Measurements from ENCODE around the gene DCBLD2. TPM values are rescaled to one million over a fixed set of nuclear protein-coding genes. Genes with fewer than 3 reads are reported as not detected.

DCBLD2 gene
- total RNA-seq, 2 donors from 2014 or later: 26.4 to 151 TPM

DNA sequence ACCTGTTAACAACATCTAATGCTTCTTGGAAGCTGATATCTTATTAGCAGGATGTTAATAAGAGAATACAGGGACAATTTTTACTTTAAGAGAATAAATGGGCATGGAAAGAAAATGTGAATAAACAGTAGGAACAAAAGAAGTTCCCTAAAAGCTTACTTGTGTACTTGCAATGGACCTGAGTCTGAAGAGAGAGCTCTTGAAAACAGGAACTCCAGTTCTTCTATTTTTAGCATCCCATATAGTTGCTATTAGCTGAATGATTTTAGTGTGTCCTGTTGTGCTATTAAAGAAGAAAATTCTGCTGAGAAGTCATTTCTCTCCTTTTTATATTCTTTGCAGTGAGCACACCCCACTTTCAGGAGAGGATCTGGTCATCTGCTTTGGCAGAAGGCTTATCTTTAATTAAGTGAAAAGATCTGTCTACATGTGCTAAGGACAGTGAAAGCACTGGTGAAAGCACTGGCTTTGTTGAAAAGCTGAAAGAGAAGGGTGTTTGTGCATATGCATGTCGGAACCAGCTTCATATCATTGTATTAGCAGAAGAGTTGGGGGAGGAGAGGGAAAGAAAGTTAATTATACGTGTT is 139.8 kb downstream of the DCBLD2 start:
- intact Hi-C loops (cut with DNase I): no loop called here
- H3K36me3 ChIP-seq: no peaks in the 10 kb centered on the region
- no peak overlapping the region for H3K27ac ChIP-seq
- no peak for DNase-seq (ENCODE audit: low spot score)
- 66% methylated on average over 2 of the region's 2 CpGs for WGBS
- no peak for TF ChIP-seq POLR2A (IDR thresholded peaks at IDR 0.05)
- TF ChIP-seq POLR2AphosphoS5 (IDR thresholded peaks at IDR 0.05): no peak
- TF ChIP-seq, protein P1, sequence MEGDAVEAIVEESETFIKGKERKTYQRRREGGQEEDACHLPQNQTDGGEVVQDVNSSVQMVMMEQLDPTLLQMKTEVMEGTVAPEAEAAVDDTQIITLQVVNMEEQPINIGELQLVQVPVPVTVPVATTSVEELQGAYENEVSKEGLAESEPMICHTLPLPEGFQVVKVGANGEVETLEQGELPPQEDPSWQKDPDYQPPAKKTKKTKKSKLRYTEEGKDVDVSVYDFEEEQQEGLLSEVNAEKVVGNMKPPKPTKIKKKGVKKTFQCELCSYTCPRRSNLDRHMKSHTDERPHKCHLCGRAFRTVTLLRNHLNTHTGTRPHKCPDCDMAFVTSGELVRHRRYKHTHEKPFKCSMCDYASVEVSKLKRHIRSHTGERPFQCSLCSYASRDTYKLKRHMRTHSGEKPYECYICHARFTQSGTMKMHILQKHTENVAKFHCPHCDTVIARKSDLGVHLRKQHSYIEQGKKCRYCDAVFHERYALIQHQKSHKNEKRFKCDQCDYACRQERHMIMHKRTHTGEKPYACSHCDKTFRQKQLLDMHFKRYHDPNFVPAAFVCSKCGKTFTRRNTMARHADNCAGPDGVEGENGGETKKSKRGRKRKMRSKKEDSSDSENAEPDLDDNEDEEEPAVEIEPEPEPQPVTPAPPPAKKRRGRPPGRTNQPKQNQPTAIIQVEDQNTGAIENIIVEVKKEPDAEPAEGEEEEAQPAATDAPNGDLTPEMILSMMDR (IDR thresholded peaks at IDR 0.05): no peak
- H3K9me3 ChIP-seq: no peaks in the 10 kb centered on the region
- no peaks in the 10 kb centered on the region for H3K27me3 ChIP-seq (replicated peaks; ENCODE audit: insufficient read depth)
- H3K4me3 ChIP-seq: no peak overlapping the region
- H3K4me1 ChIP-seq (replicated peaks): no peaks in the 10 kb centered on the region

DNA sequence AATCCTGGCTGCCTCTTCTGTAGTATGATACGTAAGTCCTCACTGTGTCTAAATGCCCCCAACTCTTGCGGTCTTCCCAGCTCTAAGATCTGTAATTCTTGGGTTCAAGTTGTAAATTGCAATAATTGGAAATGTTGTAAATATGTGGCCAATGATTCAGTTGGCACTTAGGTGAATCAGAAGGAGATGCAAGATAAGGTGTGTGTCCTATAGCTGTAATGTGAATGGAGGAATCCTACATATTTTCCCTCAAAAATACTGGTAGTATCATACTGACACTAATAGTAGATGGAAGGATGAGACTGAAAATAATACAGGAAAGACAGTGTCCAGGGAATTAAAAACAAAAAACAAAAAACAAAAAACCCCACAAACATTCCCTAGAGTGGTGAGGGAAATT is 141.9 kb downstream of the DCBLD2 start:
- H3K4me1 ChIP-seq (replicated peaks): no peaks in the 10 kb centered on the region
- no peak overlapping the region for H3K4me3 ChIP-seq
- TF ChIP-seq POLR2A (IDR thresholded peaks at IDR 0.05) (no peak), POLR2AphosphoS5 (IDR thresholded peaks at IDR 0.05) (no peak)
- TF ChIP-seq, protein P1 (IDR thresholded peaks at IDR 0.05): no peak
- no peaks in the 10 kb centered on the region for H3K27me3 ChIP-seq (replicated peaks; ENCODE audit: insufficient read depth)
- no peaks in the 10 kb centered on the region for H3K9me3 ChIP-seq
- H3K36me3 ChIP-seq: no peaks in the 10 kb centered on the region
- H3K27ac ChIP-seq: no peak overlapping the region
- intact Hi-C loops (cut with DNase I): no loop called here
- no peak for DNase-seq (ENCODE audit: low spot score)
- WGBS: 100% methylated on average over 2 of the region's 2 CpGs

DNA sequence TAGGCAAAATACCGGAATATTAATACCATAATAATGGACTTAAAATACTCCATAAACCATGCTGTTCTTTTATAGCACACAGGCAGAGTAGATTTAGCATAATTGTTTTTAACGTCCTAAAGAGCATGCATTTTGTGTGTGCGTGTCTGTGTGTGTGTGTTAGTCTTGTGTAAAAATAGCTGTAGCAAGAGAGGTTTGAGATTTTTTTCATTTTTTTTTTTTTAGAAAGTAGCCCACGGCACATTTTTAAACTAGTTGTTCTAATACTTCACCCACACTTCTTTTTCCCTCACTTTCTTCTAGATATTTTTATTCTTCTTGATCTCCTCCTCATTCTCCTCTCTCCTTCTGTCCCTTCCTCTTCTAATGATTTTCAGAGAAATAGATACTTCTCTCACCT is 145.9 kb downstream of the DCBLD2 start:
- Histone ChIP-seq H3K27ac (no peak overlapping the region), H3K4me1 (replicated peaks) (no peaks in the 10 kb centered on the region), H3K4me3 (no peak overlapping the region), H3K9me3 (no peaks in the 10 kb centered on the region), H3K27me3 (replicated peaks; ENCODE audit: insufficient read depth) (no peaks in the 10 kb centered on the region), H3K36me3 (no peaks in the 10 kb centered on the region)
- intact Hi-C loops (cut with DNase I): no loop called here
- no peak for TF ChIP-seq POLR2AphosphoS5 (IDR thresholded peaks at IDR 0.05)
- TF ChIP-seq, protein P1 (IDR thresholded peaks at IDR 0.05): no peak
- DNase-seq (ENCODE audit: low spot score): no peak
- WGBS: 82% methylated on average over 4 of the region's 4 CpGs

DNA sequence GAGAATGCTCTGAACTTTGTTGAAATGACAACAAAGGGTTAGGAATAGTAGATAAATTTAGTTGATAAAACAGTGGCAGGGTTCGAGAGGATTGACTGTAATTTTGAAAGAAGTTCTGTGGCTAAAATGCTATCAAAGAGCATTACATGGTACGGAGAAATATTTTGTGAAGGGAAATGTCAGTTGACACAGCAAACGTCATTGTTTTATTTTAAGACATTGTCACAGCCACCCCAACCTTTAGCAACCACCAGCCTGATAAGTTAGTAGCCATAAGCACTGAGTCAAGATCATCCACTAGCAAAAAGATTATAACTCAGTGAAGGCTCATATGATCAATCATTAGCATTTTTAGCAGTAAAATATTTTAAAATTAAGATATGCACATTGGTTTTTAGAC is 147.0 kb downstream of the DCBLD2 start:
- DNase-seq (ENCODE audit: low spot score): no peak
- intact Hi-C loops (cut with DNase I): no loop called here
- Histone ChIP-seq H3K4me1 (replicated peaks) (no peaks in the 10 kb centered on the region), H3K36me3 (no peaks in the 10 kb centered on the region), H3K4me3 (no peak overlapping the region), H3K9me3 (no peaks in the 10 kb centered on the region), H3K27me3 (replicated peaks; ENCODE audit: insufficient read depth) (no peaks in the 10 kb centered on the region), H3K27ac (no peak overlapping the region)
- TF ChIP-seq POLR2AphosphoS5 (IDR thresholded peaks at IDR 0.05) (no peak), POLR2A (IDR thresholded peaks at IDR 0.05) (no peak)
- TF ChIP-seq, protein P1 (IDR thresholded peaks at IDR 0.05): no peak
- 74% methylated on average over 3 of the region's 3 CpGs for WGBS

DNA sequence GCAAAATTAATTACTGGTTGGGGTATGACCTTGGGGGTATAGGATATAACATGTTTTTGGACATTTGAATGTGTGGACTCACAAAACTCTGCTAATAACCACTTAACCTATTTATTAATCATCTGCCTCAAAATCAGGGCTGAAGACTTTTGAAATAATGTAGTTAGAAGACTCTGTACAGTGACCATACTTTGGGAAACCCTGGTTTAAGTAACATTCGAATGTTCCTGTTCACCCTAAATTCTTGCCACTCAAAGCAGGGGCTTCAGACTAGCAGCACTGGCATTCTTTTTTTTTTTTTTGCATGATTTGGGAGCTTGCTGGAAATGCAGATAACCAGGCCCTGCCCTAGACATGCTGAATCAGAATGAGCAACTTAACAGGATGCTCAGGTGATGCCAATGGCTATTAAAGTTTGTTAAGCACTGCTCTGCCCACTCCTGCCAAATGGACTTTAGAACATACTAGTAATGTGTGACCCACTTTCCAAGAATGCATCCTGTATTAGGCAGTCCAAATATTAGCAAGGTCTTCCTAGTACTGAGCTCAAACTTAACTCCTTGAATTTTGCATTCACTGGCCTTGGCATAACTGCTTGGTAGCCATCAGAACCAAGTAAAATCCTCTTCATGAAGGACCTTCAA is 151.1 kb downstream of the DCBLD2 start:
- 91% methylated on average over 1 of the region's 1 CpG for WGBS
- Histone ChIP-seq H3K36me3 (no peaks in the 10 kb centered on the region), H3K27ac (no peak overlapping the region), H3K27me3 (replicated peaks; ENCODE audit: insufficient read depth) (no peaks in the 10 kb centered on the region), H3K4me3 (no peak overlapping the region), H3K4me1 (replicated peaks) (no peaks in the 10 kb centered on the region), H3K9me3 (no peaks in the 10 kb centered on the region)
- TF ChIP-seq POLR2A (IDR thresholded peaks at IDR 0.05) (no peak), POLR2AphosphoS5 (IDR thresholded peaks at IDR 0.05) (no peak)
- TF ChIP-seq, protein P1 (IDR thresholded peaks at IDR 0.05): no peak
- intact Hi-C loops (cut with DNase I): no loop called here
- DNase-seq (ENCODE audit: low spot score): no peak

All from prostate gland (tissue), 2 donors.